ENCODE data around the gene NDRG2. TPM values are rescaled to one million over a fixed set of nuclear protein-coding genes. Genes with fewer than 3 reads are reported as not detected.
"Not testable (repeated sequence)": the region's sequence is repeated elsewhere in the genome, so short reads cannot be mapped to it uniquely, and the experiment has no call there.

NDRG2 gene
- total RNA-seq, 2 donors from 2014 or later, result 335 to 360 TPM

- Histone ChIP-seq H3K4me1 (peaks cover 0 to 5% of the 10 kb centered on the region in 2 donors), H3K9me3 (no peaks in the 10 kb centered on the region), H3K4me3 (no peak overlapping the region), H3K27me3 (no peaks in the 10 kb centered on the region), H3K27ac (no peak overlapping the region), H3K36me3 (peaks cover 51% of the 10 kb centered on the region)
- no peak for TF ChIP-seq CTCF (IDR thresholded peaks at IDR 0.05)
- DNase-seq (ENCODE audit: low spot score), result no peak
Measured at GRCh38 chr14:21016413-21017190, 8.3 kb downstream of the NDRG2 start.

- no peak for TF ChIP-seq CTCF (IDR thresholded peaks at IDR 0.05)
- H3K9me3 ChIP-seq, result no peaks in the 10 kb centered on the region
- H3K36me3 ChIP-seq, result peaks cover 38% of the 10 kb centered on the region
- H3K4me1 ChIP-seq, result peaks cover 0 to 5% of the 10 kb centered on the region in 2 donors
- H3K27me3 ChIP-seq, result no peaks in the 10 kb centered on the region
- H3K27ac ChIP-seq, result peak overlapping the region in 1 of 2 donors; percentile 13
- no peak for DNase-seq (ENCODE audit: low spot score)
- no peak overlapping the region for H3K4me3 ChIP-seq
Measured at GRCh38 chr14:21015312-21015711, 9.5 kb downstream of the NDRG2 start.

GRCh38 chr14:21014761-21015190 lies 10.1 kb downstream of the NDRG2 start:
- no peaks in the 10 kb centered on the region for H3K27me3 ChIP-seq
- peak overlapping the region in 1 of 2 donors; percentile 13 for H3K27ac ChIP-seq
- no peaks in the 10 kb centered on the region for H3K9me3 ChIP-seq
- peak; percentile 81 to 95 for TF ChIP-seq CTCF (IDR thresholded peaks at IDR 0.05)
- DNase-seq (ENCODE audit: low spot score), result peak; percentile 92
- H3K36me3 ChIP-seq, result peaks cover 34% of the 10 kb centered on the region
- H3K4me1 ChIP-seq, result peaks cover 0 to 5% of the 10 kb centered on the region in 2 donors
- no peak overlapping the region for H3K4me3 ChIP-seq

GRCh38 chr14:21011136-21011535 lies 13.7 kb downstream of the NDRG2 start:
- no peaks in the 10 kb centered on the region for H3K27me3 ChIP-seq
- H3K4me1 ChIP-seq, result peaks cover 0 to 5% of the 10 kb centered on the region in 2 donors
- DNase-seq (ENCODE audit: low spot score), result no peak
- no peaks in the 10 kb centered on the region for H3K36me3 ChIP-seq
- TF ChIP-seq CTCF (IDR thresholded peaks at IDR 0.05), result no peak
- H3K4me3 ChIP-seq, result no peak overlapping the region
- no peaks in the 10 kb centered on the region for H3K9me3 ChIP-seq
- H3K27ac ChIP-seq, result no peak overlapping the region

- H3K27me3 ChIP-seq; DNase-seq (ENCODE audit: low spot score); H3K27ac ChIP-seq; H3K9me3 ChIP-seq; H3K4me1 ChIP-seq; H3K36me3 ChIP-seq; H3K4me3 ChIP-seq: not testable (repeated sequence)
Measured at GRCh38 chr14:21009721-21010120, 15.1 kb downstream of the NDRG2 start.

- DNase-seq (ENCODE audit: low spot score), result no peak
Measured at GRCh38 chr14:21003788-21004346, 21.0 kb downstream of the NDRG2 start.

More at GRCh38 chr14:21003788-21004346, 21.0 kb downstream of the NDRG2 start:
- no peaks in the 10 kb centered on the region for H3K36me3 ChIP-seq
- no peak for TF ChIP-seq CTCF (IDR thresholded peaks at IDR 0.05)
- H3K27ac ChIP-seq, result peak overlapping the region; percentile 62 to 70
- no peaks in the 10 kb centered on the region for H3K9me3 ChIP-seq
- H3K4me3 ChIP-seq, result peak overlapping the region; percentile 32 to 46
- no peaks in the 10 kb centered on the region for H3K27me3 ChIP-seq
- H3K4me1 ChIP-seq, result no peaks in the 10 kb centered on the region

All from right atrium auricular region (tissue), 2 donors.